Measurements from ENCODE around the gene PANK1.

GRCh38 chr10:89563861-89564478, 81.1 kb downstream of the PANK1 start:
- TF ChIP-seq, protein P1, sequence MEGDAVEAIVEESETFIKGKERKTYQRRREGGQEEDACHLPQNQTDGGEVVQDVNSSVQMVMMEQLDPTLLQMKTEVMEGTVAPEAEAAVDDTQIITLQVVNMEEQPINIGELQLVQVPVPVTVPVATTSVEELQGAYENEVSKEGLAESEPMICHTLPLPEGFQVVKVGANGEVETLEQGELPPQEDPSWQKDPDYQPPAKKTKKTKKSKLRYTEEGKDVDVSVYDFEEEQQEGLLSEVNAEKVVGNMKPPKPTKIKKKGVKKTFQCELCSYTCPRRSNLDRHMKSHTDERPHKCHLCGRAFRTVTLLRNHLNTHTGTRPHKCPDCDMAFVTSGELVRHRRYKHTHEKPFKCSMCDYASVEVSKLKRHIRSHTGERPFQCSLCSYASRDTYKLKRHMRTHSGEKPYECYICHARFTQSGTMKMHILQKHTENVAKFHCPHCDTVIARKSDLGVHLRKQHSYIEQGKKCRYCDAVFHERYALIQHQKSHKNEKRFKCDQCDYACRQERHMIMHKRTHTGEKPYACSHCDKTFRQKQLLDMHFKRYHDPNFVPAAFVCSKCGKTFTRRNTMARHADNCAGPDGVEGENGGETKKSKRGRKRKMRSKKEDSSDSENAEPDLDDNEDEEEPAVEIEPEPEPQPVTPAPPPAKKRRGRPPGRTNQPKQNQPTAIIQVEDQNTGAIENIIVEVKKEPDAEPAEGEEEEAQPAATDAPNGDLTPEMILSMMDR (IDR thresholded peaks at IDR 0.05) = peak; percentile 75 to 84 (median 78)
- no peak for TF ChIP-seq POLR2A (IDR thresholded peaks at IDR 0.05)

Data from uterus (tissue), 2 donors.